Liver (tissue), 9 donors: ENCODE data around the gene TPK1. TPM values are rescaled to one million over a fixed set of nuclear protein-coding genes. Genes with fewer than 3 reads are reported as not detected.

ENCODE experiments used
- DNase-seq: peaks from one replicate; pipeline ENCODE4 v3.0.0-alpha.2; 2017; ENCODE audit warnings: low spot score
- H3K27ac ChIP-seq, 2 donors: one replicate each; pipeline ENCODE4 v1.7.0; 2013; ENCODE audit warnings: inconsistent platforms in 2 of 2, low read length in 2 of 2, control low read depth in 1 of 2, low read depth in 1 of 2, mild to moderate bottlenecking in 1 of 2
- H3K27me3 ChIP-seq, 4 donors: one replicate each; pipeline versions ENCODE4 v1.6.1 to v1.7.0; 2013; ENCODE audit warnings: low read length in 3 of 4, inconsistent platforms in 1 of 4, mild to moderate bottlenecking in 1 of 4, moderate library complexity in 1 of 4; ENCODE audit not compliant: control insufficient read depth in 4 of 4, insufficient read depth in 4 of 4
- H3K36me3 ChIP-seq, 4 donors: one replicate each; pipeline versions ENCODE4 v1.6.1 to v1.7.0; 2013; ENCODE audit warnings: low read length in 3 of 4, mild to moderate bottlenecking in 3 of 4, low read depth in 1 of 4, moderate library complexity in 1 of 4; ENCODE audit not compliant: control insufficient read depth in 4 of 4, insufficient read depth in 3 of 4
- H3K4me1 ChIP-seq, 4 donors: one replicate each; pipeline versions ENCODE4 v1.6.1 to v1.7.0; 2013; ENCODE audit warnings: low read length in 3 of 4, mild to moderate bottlenecking in 3 of 4, moderate library complexity in 1 of 4; ENCODE audit not compliant: control insufficient read depth in 4 of 4, insufficient read depth in 4 of 4
- H3K4me3 ChIP-seq, 3 donors: one replicate each; pipeline versions ENCODE4 v1.6.1 to v1.7.0; 2013; ENCODE audit warnings: low read length in 3 of 3, control low read depth in 1 of 3, low read depth in 1 of 3, mild to moderate bottlenecking in 1 of 3
- H3K9ac ChIP-seq, 2 donors: one replicate each; pipeline ENCODE4 v1.7.0; 2013; ENCODE audit warnings: low read length in 2 of 2, mild to moderate bottlenecking in 2 of 2, moderate library complexity in 2 of 2, control low read depth in 1 of 2, low read depth in 1 of 2
- H3K9me3 ChIP-seq, 4 donors: one replicate each; pipeline versions ENCODE4 v1.6.1 to v1.7.0; 2013; ENCODE audit warnings: low read length in 3 of 4; ENCODE audit not compliant: control insufficient read depth in 4 of 4
- ATF3 ChIP-seq: IDR thresholded peaks from 2 replicates; pipeline ENCODE4 v1.6.1; 2016; ENCODE audit warnings: antibody characterized with exemption
- EGR1 ChIP-seq, 2 donors: IDR thresholded peaks; 2 replicates each; pipeline ENCODE4 v1.6.1; 2016 to 2018; ENCODE audit warnings: antibody characterized with exemption in 2 of 2, low read depth in 2 of 2
- FOXA1 ChIP-seq: IDR thresholded peaks from 2 replicates; pipeline ENCODE4 v1.6.1; 2016; ENCODE audit warnings: antibody characterized with exemption
- FOXA2 ChIP-seq: IDR thresholded peaks from 2 replicates; pipeline ENCODE4 v1.6.1; 2016; ENCODE audit warnings: antibody characterized with exemption
- GABPA ChIP-seq, 2 donors: IDR thresholded peaks in 1 of 2; conservative IDR thresholded peaks in 1 of 2; 2 replicates each; pipeline ENCODE4 v1.6.1; 2016; ENCODE audit warnings: antibody characterized with exemption in 2 of 2, mild to moderate bottlenecking in 1 of 2, moderate library complexity in 1 of 2
- HNF4A ChIP-seq, 2 donors: conservative IDR thresholded peaks; 2 replicates each; pipeline ENCODE4 v1.6.1; 2016; ENCODE audit warnings: antibody characterized with exemption in 2 of 2, mild to moderate bottlenecking in 2 of 2
- HNF4G ChIP-seq: IDR thresholded peaks from 2 replicates; pipeline ENCODE4 v1.6.1; 2016; ENCODE audit warnings: antibody characterized with exemption
- JUND ChIP-seq, 2 donors: IDR thresholded peaks; 2 replicates each; pipeline ENCODE4 v1.6.1; 2016; ENCODE audit warnings: antibody characterized with exemption in 2 of 2
- NR2F2 ChIP-seq: IDR thresholded peaks from 2 replicates; pipeline ENCODE4 v1.6.1; 2016; ENCODE audit warnings: antibody characterized with exemption
- RAD21 ChIP-seq, 2 donors: IDR thresholded peaks; 2 replicates each; pipeline ENCODE4 v1.6.1; 2016; ENCODE audit warnings: antibody characterized with exemption in 2 of 2, mild to moderate bottlenecking in 2 of 2
- REST ChIP-seq: IDR thresholded peaks from 2 replicates; pipeline ENCODE4 v1.6.1; 2016; ENCODE audit warnings: antibody characterized with exemption, mild to moderate bottlenecking
- RXRA ChIP-seq, 2 donors: IDR thresholded peaks; 2 replicates each; pipeline ENCODE4 v1.6.1; 2017 to 2018; ENCODE audit warnings: antibody characterized with exemption in 2 of 2, mild to moderate bottlenecking in 1 of 2
- SP1 ChIP-seq: IDR thresholded peaks from 2 replicates; pipeline ENCODE4 v1.6.1; 2018; ENCODE audit warnings: antibody characterized with exemption, mild to moderate bottlenecking
- TAF1 ChIP-seq: conservative IDR thresholded peaks from 2 replicates; pipeline ENCODE4 v1.6.1; 2016; ENCODE audit warnings: antibody characterized with exemption, mild to moderate bottlenecking
- YY1 ChIP-seq: IDR thresholded peaks from 2 replicates; pipeline ENCODE4 v1.6.1; 2016; ENCODE audit warnings: antibody characterized with exemption, mild to moderate bottlenecking
- ZBTB33 ChIP-seq: IDR thresholded peaks from 2 replicates; pipeline ENCODE4 v1.6.1; 2016; ENCODE audit warnings: antibody characterized with exemption
- WGBS: extraction: QIAGEN DNeasy Blood & Tissue Kit; methylation state at CpG from one replicate; pipeline ENCODE4 v1.1.7; 2013; 5-methylcytosine and 5-hydroxymethylcytosine counted together
- polyA plus RNA-seq, 2 donors: library from polyadenylated mRNA; stranded (reverse) in 1 of 2; unstranded in 1 of 2; fragments of 200-250 nt in 1 of 2; fragments of >200 nt in 1 of 2; fragmentation: Nextera tagmentation in 1 of 2; extraction: Ambion mirVana in 1 of 2; gene quantifications; one replicate each; pipeline versions ENCODE4 v1.2.1 to v1.2.3, GENCODE V29; 2013 to 2015
- total RNA-seq, 2 donors: library from RNA; depleted of rRNA; stranded (reverse); fragments of >200 nt; gene quantifications; one replicate each; pipeline ENCODE4 v1.2.3, GENCODE V29; 2014
- TF ChIP-seq, protein P1 (sequence below): fragments of 150-350 bp; IDR thresholded peaks from 2 replicates; pipeline ENCODE4 v1.5.1; 2017; ENCODE audit warnings: improper control_type of control experiment, low read depth, low read length; ENCODE audit not compliant: missing input control
- TF ChIP-seq, protein P2 (sequence below): IDR thresholded peaks from 2 replicates; pipeline ENCODE4 v1.6.1; 2016; ENCODE audit warnings: antibody characterized with exemption
- donor health status: healthy.
- donor health status: healthy.
- donor health status: healthy.
- donor health status: healthy.
- donor health status: healthy.

TPK1 gene
- total and polyA plus RNA-seq, 4 donors = 2.2 to 7.5 (median 3.3) TPM

DNA sequence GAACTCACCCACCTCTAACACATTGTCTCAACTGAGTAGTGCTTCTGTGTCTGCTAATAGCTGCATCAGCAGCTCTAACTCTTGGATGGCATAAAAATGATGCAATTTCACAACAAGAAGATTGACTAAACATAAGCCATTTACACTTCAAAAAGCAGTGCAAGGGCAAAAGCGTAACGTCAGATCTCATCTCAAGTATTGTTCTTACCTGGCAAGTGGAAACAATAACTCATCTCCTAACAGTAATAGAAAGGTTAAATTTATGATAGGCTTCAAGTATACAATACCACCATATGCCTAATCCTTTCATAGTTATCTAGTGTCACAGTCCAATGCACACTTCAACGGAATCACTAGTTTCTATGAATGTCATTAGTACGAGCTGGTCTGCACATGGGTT lies 14.8 kb downstream of the TPK1 start:
- Histone ChIP-seq H3K4me3 (no peak overlapping the region), H3K27me3 (no peaks in the 10 kb centered on the region), H3K27ac (no peak overlapping the region), H3K9ac (no peak overlapping the region), H3K4me1 (no peaks in the 10 kb centered on the region), H3K9me3 (no peaks in the 10 kb centered on the region), H3K36me3 (no peaks in the 10 kb centered on the region)
- DNase-seq = no peak
- TF ChIP-seq ZBTB33 = no peak
- no peak for TF ChIP-seq EGR1 (IDR thresholded peaks at IDR 0.05; ENCODE audit: low read depth in 2 of 2)
- TF ChIP-seq ATF3 = no peak
- no peak for TF ChIP-seq JUND (IDR thresholded peaks at IDR 0.05)
- no peak for TF ChIP-seq RAD21 (IDR thresholded peaks at IDR 0.05)
- TF ChIP-seq RXRA (IDR thresholded peaks at IDR 0.05) = no peak
- no peak for TF ChIP-seq NR2F2
- TF ChIP-seq FOXA1 = no peak
- TF ChIP-seq FOXA2 = no peak
- TF ChIP-seq, protein P1, sequence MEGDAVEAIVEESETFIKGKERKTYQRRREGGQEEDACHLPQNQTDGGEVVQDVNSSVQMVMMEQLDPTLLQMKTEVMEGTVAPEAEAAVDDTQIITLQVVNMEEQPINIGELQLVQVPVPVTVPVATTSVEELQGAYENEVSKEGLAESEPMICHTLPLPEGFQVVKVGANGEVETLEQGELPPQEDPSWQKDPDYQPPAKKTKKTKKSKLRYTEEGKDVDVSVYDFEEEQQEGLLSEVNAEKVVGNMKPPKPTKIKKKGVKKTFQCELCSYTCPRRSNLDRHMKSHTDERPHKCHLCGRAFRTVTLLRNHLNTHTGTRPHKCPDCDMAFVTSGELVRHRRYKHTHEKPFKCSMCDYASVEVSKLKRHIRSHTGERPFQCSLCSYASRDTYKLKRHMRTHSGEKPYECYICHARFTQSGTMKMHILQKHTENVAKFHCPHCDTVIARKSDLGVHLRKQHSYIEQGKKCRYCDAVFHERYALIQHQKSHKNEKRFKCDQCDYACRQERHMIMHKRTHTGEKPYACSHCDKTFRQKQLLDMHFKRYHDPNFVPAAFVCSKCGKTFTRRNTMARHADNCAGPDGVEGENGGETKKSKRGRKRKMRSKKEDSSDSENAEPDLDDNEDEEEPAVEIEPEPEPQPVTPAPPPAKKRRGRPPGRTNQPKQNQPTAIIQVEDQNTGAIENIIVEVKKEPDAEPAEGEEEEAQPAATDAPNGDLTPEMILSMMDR = no peak
- TF ChIP-seq HNF4G = no peak
- TF ChIP-seq, protein P2, sequence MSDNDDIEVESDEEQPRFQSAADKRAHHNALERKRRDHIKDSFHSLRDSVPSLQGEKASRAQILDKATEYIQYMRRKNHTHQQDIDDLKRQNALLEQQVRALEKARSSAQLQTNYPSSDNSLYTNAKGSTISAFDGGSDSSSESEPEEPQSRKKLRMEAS = no peak
- TF ChIP-seq SP1 = no peak
- no peak for TF ChIP-seq HNF4A (conservative IDR thresholded peaks at IDR 0.05)
- TF ChIP-seq YY1 = no peak
- TF ChIP-seq GABPA (IDR thresholded peaks at IDR 0.05 in 1 of 2, conservative IDR thresholded peaks at IDR 0.05 in 1 of 2) = no peak
- TF ChIP-seq REST = no peak
- no peak for TF ChIP-seq TAF1
- 89% methylated on average over 4 of the region's 4 CpGs for whole genome bisulfite sequencing

GRCh38 chr7:144820552-144820951 lies 15.3 kb downstream of the TPK1 start:
- Histone ChIP-seq H3K4me1 (no peaks in the 10 kb centered on the region), H3K36me3 (no peaks in the 10 kb centered on the region), H3K9me3 (no peaks in the 10 kb centered on the region), H3K27me3 (no peaks in the 10 kb centered on the region), H3K27ac (no peak overlapping the region), H3K9ac (no peak overlapping the region), H3K4me3 (no peak overlapping the region)
- TF ChIP-seq FOXA1 (no peak), RXRA (IDR thresholded peaks at IDR 0.05) (no peak), HNF4G (no peak), TAF1 (no peak), GABPA (IDR thresholded peaks at IDR 0.05 in 1 of 2, conservative IDR thresholded peaks at IDR 0.05 in 1 of 2) (no peak), FOXA2 (no peak), SP1 (no peak), HNF4A (conservative IDR thresholded peaks at IDR 0.05) (no peak), EGR1 (IDR thresholded peaks at IDR 0.05; ENCODE audit: low read depth in 2 of 2) (no peak), ATF3 (no peak), NR2F2 (no peak), REST (no peak)
- DNase-seq = no peak
